IMR-90 (cell line): ENCODE data around the gene PLD3. TPM values are rescaled to one million over a fixed set of nuclear protein-coding genes. Genes with fewer than 3 reads are reported as not detected.

Experiments used
- ATAC-seq: fragments of 200-7000 bp; cut with Tn5 transposase; 2 replicates; pipeline ENCODE4 v1.9.1; 2020; ENCODE audit warnings: low read depth, mild to moderate bottlenecking, moderate library complexity
- BruUV-seq: library from RNA; stranded (reverse); fragments of 400-500 nt; replicated peaks from 2 replicates; lab custom pipeline; 2021; lab: Mats Ljungman, UMichigan
- CTCF ChIA-PET: fragments of 300-600 bp; formaldehyde crosslinking; extraction: SDS; loops from one replicate; lab custom pipeline; 2021; ENCODE audit warnings: antibody characterized with exemption; lab: Yijun Ruan, JAX
- POLR2A ChIA-PET: fragments of 300-600 bp; sonication (Branson Sonifier 250); formaldehyde crosslinking; loops from one replicate; lab custom pipeline; 2022; ENCODE audit warnings: antibody characterized with exemption; ENCODE audit not compliant: unreplicated experiment; lab: Charles Lee
- DNase-seq: peaks from one replicate; pipeline ENCODE4 v3.0.0; 2013
- H2AFZ ChIP-seq: replicated peaks from 2 replicates; pipeline ENCODE3; 2013; ENCODE audit warnings: low read length, mild to moderate bottlenecking; ENCODE audit not compliant: poor library complexity
- H2AK5ac ChIP-seq: 2 replicates; pipeline ENCODE4 v1.6.1; 2013; ENCODE audit warnings: low read depth, low read length, inconsistent platforms
- H2AK9ac ChIP-seq: replicated peaks from 2 replicates; pipeline ENCODE3; 2013; ENCODE audit warnings: mild to moderate bottlenecking, low read depth, low read length, moderate library complexity; ENCODE audit not compliant: poor library complexity
- H2BK120ac ChIP-seq: 2 replicates; pipeline ENCODE4 v1.6.1; 2013; ENCODE audit warnings: low read depth, low read length, inconsistent platforms
- H2BK15ac ChIP-seq: 3 replicates; pipeline ENCODE4 v1.6.1; 2013; ENCODE audit warnings: low read depth, low read length, inconsistent platforms
- H2BK20ac ChIP-seq: 2 replicates; pipeline ENCODE4 v1.6.1; 2013; ENCODE audit warnings: low read depth, mild to moderate bottlenecking, inconsistent platforms, low read length, moderate library complexity
- H2BK5ac ChIP-seq: 2 replicates; pipeline ENCODE4 v1.6.1; 2013; ENCODE audit warnings: mild to moderate bottlenecking, low read depth, low read length, inconsistent platforms; ENCODE audit not compliant: poor library complexity, severe bottlenecking
- H3K14ac ChIP-seq: replicated peaks from 2 replicates; pipeline ENCODE4 v1.6.1; 2013; ENCODE audit warnings: low read depth, low read length, inconsistent platforms
- H3K18ac ChIP-seq: 2 replicates; pipeline ENCODE4 v1.6.1; 2013; ENCODE audit warnings: low read depth, low read length, control low read depth
- H3K23ac ChIP-seq: 2 replicates; pipeline ENCODE4 v1.6.1; 2013; ENCODE audit warnings: low read depth, low read length, inconsistent platforms
- H3K27ac ChIP-seq: 2 replicates; pipeline ENCODE4 v1.5.1; 2013; ENCODE audit warnings: mild to moderate bottlenecking, control low read depth, low read length; ENCODE audit not compliant: insufficient read depth
- H3K27me3 ChIP-seq: 2 replicates; pipeline ENCODE4 v1.6.1; 2013; ENCODE audit warnings: low read length; ENCODE audit not compliant: control insufficient read depth, insufficient read depth
- H3K36me3 ChIP-seq: 2 replicates; pipeline ENCODE4 v1.6.1; 2013; ENCODE audit warnings: low read length, mixed read lengths; ENCODE audit not compliant: control insufficient read depth, insufficient read depth
- H3K4ac ChIP-seq: 2 replicates; pipeline ENCODE4 v1.6.1; 2013; ENCODE audit warnings: low read depth, low read length, inconsistent platforms
- H3K4me1 ChIP-seq: 2 replicates; pipeline ENCODE4 v1.6.1; 2013; ENCODE audit warnings: low read length, mixed read lengths; ENCODE audit not compliant: control insufficient read depth, insufficient read depth
- H3K4me2 ChIP-seq: 2 replicates; pipeline ENCODE4 v1.6.1; 2013; ENCODE audit warnings: low read depth, mild to moderate bottlenecking, control low read depth, low read length, moderate library complexity
- H3K4me3 ChIP-seq: 2 replicates; pipeline ENCODE4 v1.5.1; 2013; ENCODE audit warnings: low read depth, mild to moderate bottlenecking, control low read depth, low read length, moderate library complexity; ENCODE audit not compliant: insufficient read depth
- H3K56ac ChIP-seq: 2 replicates; pipeline ENCODE4 v1.6.1; 2013; ENCODE audit warnings: low read length, inconsistent platforms; ENCODE audit not compliant: insufficient read depth; ENCODE audit errors: extremely low read depth
- H3K79me1 ChIP-seq, 2 experiments: 2 replicates each; pipeline ENCODE4 v1.6.1; 2013; ENCODE audit warnings: low read length in 2 of 2, inconsistent platforms in 1 of 2, low read depth in 1 of 2
- H3K9ac ChIP-seq: 2 replicates; pipeline ENCODE4 v1.6.1; 2013; ENCODE audit warnings: low read depth, low read length, control low read depth
- H3K9me1 ChIP-seq: 2 replicates; pipeline ENCODE4 v1.6.1; 2013; ENCODE audit warnings: low read length, inconsistent platforms; ENCODE audit not compliant: insufficient read depth
- H3K9me3 ChIP-seq: 2 replicates; pipeline ENCODE4 v1.6.1; 2013; ENCODE audit warnings: low read length; ENCODE audit not compliant: control insufficient read depth, insufficient read depth
- H4K20me1 ChIP-seq: 2 replicates; pipeline ENCODE4 v1.6.1; 2013; ENCODE audit warnings: low read length, inconsistent platforms; ENCODE audit not compliant: insufficient read depth
- H4K5ac ChIP-seq: 2 replicates; pipeline ENCODE4 v1.6.1; 2013; ENCODE audit warnings: mild to moderate bottlenecking, low read depth, low read length, control low read depth
- H4K8ac ChIP-seq, 2 experiments: 2 replicates each; pipeline ENCODE4 v1.6.1; 2013; ENCODE audit warnings: low read depth in 2 of 2, low read length in 2 of 2, control low read depth in 1 of 2, inconsistent platforms in 1 of 2
- H4K91ac ChIP-seq: 2 replicates; pipeline ENCODE4 v1.6.1; 2013; ENCODE audit warnings: low read depth, low read length, inconsistent platforms; ENCODE audit not compliant: insufficient read depth
- CTCF ChIP-seq: conservative IDR thresholded peaks from 2 replicates; pipeline ENCODE4 v1.5.1; 2012; ENCODE audit warnings: mild to moderate bottlenecking, low read depth, low read length, improper control_type of control experiment
- MAFK ChIP-seq: IDR thresholded peaks from 2 replicates; pipeline ENCODE4 v1.6.1; 2012; ENCODE audit warnings: low read depth, low read length, improper control_type of control experiment
- NFE2L2 ChIP-seq: fragments of 150-350 bp; IDR thresholded peaks from 2 replicates; pipeline ENCODE4 v1.6.1; 2016; ENCODE audit warnings: low read depth, mild to moderate bottlenecking, low read length
- RCOR1 ChIP-seq: IDR thresholded peaks from 2 replicates; pipeline ENCODE4 v1.6.1; 2012; ENCODE audit warnings: mild to moderate bottlenecking, low read length, improper control_type of control experiment; ENCODE audit not compliant: insufficient replicate concordance
- WGBS, 2 experiments: methylation state at CpG; one replicate each; pipeline versions ENCODE4 v1.1.5 to v1.1.7; 2013; ENCODE audit warnings: missing lambda C conversion rate in 2 of 2; ENCODE audit not compliant: insufficient read length in 1 of 2; ENCODE audit errors: extremely low coverage in 2 of 2; 5-methylcytosine and 5-hydroxymethylcytosine counted together
- dilution Hi-C: fragments of 300-500 bp; cut with HindIII; formaldehyde crosslinking; loops from one replicate; pipeline ENCODE4 v1.14.3; 2018; ENCODE audit warnings: low sequenced_read_pairs; ENCODE audit not compliant: unreplicated experiment
- in situ Hi-C: fragments of 300-500 bp; cut with MboI; formaldehyde crosslinking; loops from 3 replicates; pipeline ENCODE4 v1.14.3; 2019; ENCODE audit warnings: low sequenced_read_pairs, inconsistent platforms, mixed read lengths
- intact Hi-C: fragments of 100-400 bp; cut with micrococcal nuclease; formaldehyde crosslinking; loops from 2 replicates; pipeline ENCODE4 v1.10.0; 2022
- polyA plus RNA-seq, 3 experiments: library from polyadenylated mRNA; depleted of rRNA; stranded (reverse); fragments of >200 nt; gene quantifications; 2 replicates each; pipeline ENCODE4 v1.2.3, GENCODE V29; 2012; ENCODE audit warnings: low replicate concordance in 1 of 3
- total RNA-seq: library from RNA; depleted of rRNA; stranded (reverse); fragments of >200 nt; gene quantifications from 2 replicates; pipeline ENCODE4 v1.2.3, GENCODE V29; 2012

Gene PLD3
- total and polyA plus RNA-seq, 2 of the 4 experiments (the other 2 are of a cell fraction) = 117 to 665 TPM

GRCh38 chr19:40403262-40403984 is 54.9 kb downstream of the PLD3 start:
- ChIA-PET POLR2A (interaction anchor here (0.7 kb wide), 1 partner anchor 86 kb away, joined by 9 read pairs; no protein-coding TSS in a partner anchor), CTCF (no interaction called here)
- Histone ChIP-seq H2AK5ac (no peak overlapping the region), H2BK5ac (peak overlapping the region; percentile 68), H2AFZ (peak overlapping the region; percentile 97), H3K79me1 (peaks cover 0 to 10% of the 10 kb centered on the region in 2 experiments; a peak in 1 of 4 replicates), H3K27me3 (no peaks in the 10 kb centered on the region), H3K23ac (no peak overlapping the region), H2BK120ac (no peak overlapping the region; the same call in 1 of the 2 replicates), H3K14ac (peak overlapping the region; percentile 39), H2AK9ac (peak overlapping the region; percentile 89), H4K5ac (peak overlapping the region; percentile 55), H3K9me3 (no peaks in the 10 kb centered on the region), H3K18ac (peak overlapping the region; percentile 73), H3K4me1 (no peaks in the 10 kb centered on the region; the same call in 1 of the 2 replicates), H3K4me2 (peak overlapping the region; percentile 96), H3K4me3 (peak overlapping the region; percentile 82), H3K56ac (0 out of 2 replicates have a peak overlapping the region, but pooled peaks have one; percentile 33), H4K20me1 (no peaks in the 10 kb centered on the region), H2BK15ac (no peak overlapping the region), H3K4ac (peak overlapping the region; percentile 54), H3K27ac (peak overlapping the region; percentile 78), H4K91ac (no peak overlapping the region), H4K8ac (peak overlapping the region; percentile 47 to 67; a peak in 2 of 4 replicates), H3K9me1 (no peaks in the 10 kb centered on the region), H3K36me3 (no peaks in the 10 kb centered on the region), H3K9ac (peak overlapping the region; percentile 81), H2BK20ac (no peak overlapping the region)
- BruUV-seq = no TSS peak
- no peak for TF ChIP-seq MAFK
- TF ChIP-seq CTCF = peak; percentile 6; the same call in 1 of the 2 replicates
- no peak for TF ChIP-seq NFE2L2
- peak; percentile 98 for TF ChIP-seq RCOR1
- ATAC-seq (peak; percentile 92), DNase-seq (peak; percentile 84)
- dilution Hi-C loops (no loop called here), in situ Hi-C loops (no loop called here), intact Hi-C loops (no loop called here)
- WGBS, 2 experiments = 3% methylated on average over 11 of the region's 41 CpGs; no CpG with 5 or more reads in 1 of the 2 experiments
